Activated B cell treated with CpG ODN at 0.5 μM for 24 hours (primary cell): Measurements from ENCODE around the gene MYOZ3. TPM values are rescaled to one million over a fixed set of nuclear protein-coding genes. Genes with fewer than 3 reads are reported as not detected.
A peak's percentile ranks its signal among the peaks of the same experiment; 100 is the strongest.

Experiments
- ATAC-seq: fragments of 200-7000 bp; cut with Tn5 transposase; one replicate; pipeline ENCODE4 v1.10.0; 2021; ENCODE audit warnings: low read depth, mild to moderate bottlenecking, moderate library complexity
- CTCF ChIA-PET: fragments of 350-600 bp; sonication (Branson Sonifier 250); formaldehyde crosslinking; loops from one replicate; lab custom pipeline; 2021; ENCODE audit warnings: antibody characterized with exemption; lab: Charles Lee
- POLR2A ChIA-PET: fragments of 350-600 bp; sonication (Branson Sonifier 250); formaldehyde crosslinking; loops from one replicate; lab custom pipeline; 2021; ENCODE audit warnings: antibody characterized with exemption; lab: Charles Lee
- DNase-seq: peaks from one replicate; pipeline ENCODE4 v3.0.0; 2022
- H3K27ac Mint-ChIP-seq: one replicate; pipeline ENCODE4 v1.8.0; 2020; ENCODE audit warnings: mixed read lengths
- H3K27me3 Mint-ChIP-seq: one replicate; pipeline ENCODE4 v1.8.0; 2021; ENCODE audit warnings: mixed read lengths
- H3K36me3 Mint-ChIP-seq: one replicate; pipeline ENCODE4 v1.8.0; 2021; ENCODE audit warnings: low read depth, mixed read lengths
- H3K4me1 Mint-ChIP-seq: one replicate; pipeline ENCODE4 v1.8.0; 2021; ENCODE audit warnings: mixed read lengths
- H3K4me3 Mint-ChIP-seq: one replicate; pipeline ENCODE4 v1.8.0; 2020; ENCODE audit warnings: mild to moderate bottlenecking, mixed read lengths
- H3K9me3 Mint-ChIP-seq: one replicate; pipeline ENCODE4 v1.8.0; 2020; ENCODE audit warnings: mixed read lengths
- CTCF ChIP-seq: fragments of 200-600 bp; IDR thresholded peaks from one replicate; pipeline ENCODE4 v1.8.0; 2022; ENCODE audit warnings: antibody characterized with exemption, mild to moderate bottlenecking
- intact Hi-C: fragments of 100-400 bp; cut with micrococcal nuclease; formaldehyde crosslinking; loops from one replicate; pipeline ENCODE4 v1.15.1; 2024
- total RNA-seq: library from RNA; stranded (reverse); gene quantifications from 2 replicates; pipeline ENCODE4 v1.2.3, GENCODE V29; 2022

Gene MYOZ3
- total RNA-seq, 1 donor from 2014 or later, result 0.18 TPM

- intact Hi-C loops, result no loop called here
- no peak for TF ChIP-seq CTCF
- peaks cover 23% of the 10 kb centered on the region for H3K27me3 Mint-ChIP-seq
- H3K27ac Mint-ChIP-seq, result no peak overlapping the region
- H3K9me3 Mint-ChIP-seq, result no peaks in the 10 kb centered on the region
- peaks cover 16% of the 10 kb centered on the region for H3K4me1 Mint-ChIP-seq
- peak overlapping the region; percentile 72 for H3K4me3 Mint-ChIP-seq
- no peak for DNase-seq
- peak; percentile 42 for ATAC-seq
- POLR2A ChIA-PET, result no interaction called here
- no peaks in the 10 kb centered on the region for H3K36me3 Mint-ChIP-seq
- CTCF ChIA-PET, result no interaction called here
These were observed 10.6 kb downstream of the MYOZ3 start for GRCh38 chr5:150671509-150672236.

- Mint-ChIP-seq H3K27ac (no peak overlapping the region), H3K4me1 (peaks cover 16% of the 10 kb centered on the region), H3K4me3 (peak overlapping the region; percentile 72), H3K27me3 (peaks cover 23% of the 10 kb centered on the region), H3K9me3 (no peaks in the 10 kb centered on the region), H3K36me3 (no peaks in the 10 kb centered on the region)
- intact Hi-C loops, result no loop called here
- CTCF ChIA-PET, result no interaction called here
- DNase-seq (no peak), ATAC-seq (peak; percentile 40)
- no peak for TF ChIP-seq CTCF
- POLR2A ChIA-PET, result no interaction called here
These were observed 11.3 kb downstream of the MYOZ3 start for GRCh38 chr5:150672237-150672883.

GRCh38 chr5:150672884-150673275, 11.8 kb downstream of the MYOZ3 start:
- POLR2A ChIA-PET, result no interaction called here
- intact Hi-C loops, result no loop called here
- TF ChIP-seq CTCF, result no peak
- Mint-ChIP-seq H3K9me3 (no peaks in the 10 kb centered on the region), H3K27me3 (peaks cover 23% of the 10 kb centered on the region), H3K36me3 (no peaks in the 10 kb centered on the region), H3K4me1 (peaks cover 16% of the 10 kb centered on the region), H3K4me3 (no peak overlapping the region), H3K27ac (no peak overlapping the region)
- no peak for ATAC-seq
- CTCF ChIA-PET, result no interaction called here
- no peak for DNase-seq

GRCh38 chr5:150674341-150674821, 13.3 kb downstream of the MYOZ3 start:
- peaks cover 1% of the 10 kb centered on the region for H3K36me3 Mint-ChIP-seq
- no peak overlapping the region for H3K27ac Mint-ChIP-seq
- intact Hi-C loops, result no loop called here
- ChIA-PET POLR2A (no interaction called here), CTCF (interaction anchor here (0.7 kb wide), 1 partner anchor 114 kb away, joined by 3 read pairs; no protein-coding TSS in a partner anchor)
- H3K4me1 Mint-ChIP-seq, result peaks cover 16% of the 10 kb centered on the region
- H3K9me3 Mint-ChIP-seq, result no peaks in the 10 kb centered on the region
- H3K4me3 Mint-ChIP-seq, result no peak overlapping the region
- DNase-seq, result no peak
- TF ChIP-seq CTCF, result no peak
- peaks cover 22% of the 10 kb centered on the region for H3K27me3 Mint-ChIP-seq
- no peak for ATAC-seq

- TF ChIP-seq CTCF, result no peak
- peaks cover 4% of the 10 kb centered on the region for H3K36me3 Mint-ChIP-seq
- no peak for DNase-seq
- no peak for ATAC-seq
- H3K27me3 Mint-ChIP-seq, result peaks cover 19% of the 10 kb centered on the region
- H3K4me1 Mint-ChIP-seq, result peaks cover 16% of the 10 kb centered on the region
- no peaks in the 10 kb centered on the region for H3K9me3 Mint-ChIP-seq
- H3K4me3 Mint-ChIP-seq, result no peak overlapping the region
- POLR2A ChIA-PET, result no interaction called here
- intact Hi-C loops, result no loop called here
- CTCF ChIA-PET, result interaction anchor here (0.7 kb wide), 1 partner anchor 115 kb away, joined by 3 read pairs; no protein-coding TSS in a partner anchor
- H3K27ac Mint-ChIP-seq, result no peak overlapping the region
These were observed 14.0 kb downstream of the MYOZ3 start for GRCh38 chr5:150675069-150675468.
